GM12891 (cell line): ENCODE results near the gene COIL.

Experiments
- PAX5 ChIP-seq: IDR thresholded peaks from 2 replicates; pipeline ENCODE4 v1.6.1; 2011; ENCODE audit warnings: low read length, moderate library complexity, mild to moderate bottlenecking; ENCODE audit not compliant: insufficient read depth, severe bottlenecking
- POLR2A ChIP-seq: IDR thresholded peaks from 2 replicates; pipeline ENCODE4 v1.6.1; 2011; ENCODE audit warnings: low read depth, low read length, control low read depth
- POLR2AphosphoS5 ChIP-seq: IDR thresholded peaks from 2 replicates; pipeline ENCODE4 v1.6.1; 2011; ENCODE audit warnings: low read depth, low read length, control low read depth
- POU2F2 ChIP-seq: IDR thresholded peaks from 2 replicates; pipeline ENCODE4 v1.6.1; 2011; ENCODE audit warnings: low read depth, mild to moderate bottlenecking, control low read depth, low read length, moderate library complexity
- SPI1 ChIP-seq: IDR thresholded peaks from 2 replicates; pipeline ENCODE4 v1.6.1; 2011; ENCODE audit warnings: low read depth, low read length, control low read depth
- TAF1 ChIP-seq: IDR thresholded peaks from 2 replicates; pipeline ENCODE4 v1.6.1; 2011; ENCODE audit warnings: low read depth, low read length, control low read depth

- TF ChIP-seq POLR2A (no peak), SPI1 (no peak), POLR2AphosphoS5 (no peak), TAF1 (no peak), PAX5 (no peak), POU2F2 (no peak)
Observed at GRCh38 chr17:56933151-56933745, 27.6 kb downstream of the COIL start.
